ENCODE measurements around the gene IRS2.

Gene IRS2

GRCh38 chr13:109781384-109782065 is 4.9 kb downstream of the IRS2 start:
- DNase-seq (ENCODE audit: low spot score), result no peak

DNA sequence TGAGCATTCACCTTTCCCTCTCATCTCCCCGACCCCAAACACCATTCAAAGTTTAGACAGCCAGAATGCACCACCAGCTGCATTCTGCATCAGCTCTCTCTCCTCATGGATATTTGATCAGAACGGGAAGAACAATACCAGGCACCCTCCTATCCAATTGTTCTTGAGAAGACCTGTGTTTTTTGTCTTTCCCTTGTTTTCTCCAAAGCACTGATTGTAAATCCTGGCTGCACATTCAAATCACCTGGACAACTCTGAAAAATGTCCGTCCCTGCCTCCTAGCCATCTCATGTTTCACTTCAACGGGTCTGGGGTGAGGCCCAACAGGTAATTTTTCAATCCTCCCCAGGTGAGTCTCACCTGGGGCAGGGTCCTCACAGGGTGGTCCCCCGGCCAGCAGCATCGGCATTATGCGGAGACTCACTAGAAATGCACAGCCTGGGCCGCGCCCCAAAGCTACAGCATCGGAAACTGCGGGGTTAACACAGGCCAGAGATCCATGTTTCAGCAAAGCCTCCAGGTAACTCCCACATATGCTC is 5.5 kb downstream of the IRS2 start:
- DNase-seq (ENCODE audit: low spot score), result no peak

DNA sequence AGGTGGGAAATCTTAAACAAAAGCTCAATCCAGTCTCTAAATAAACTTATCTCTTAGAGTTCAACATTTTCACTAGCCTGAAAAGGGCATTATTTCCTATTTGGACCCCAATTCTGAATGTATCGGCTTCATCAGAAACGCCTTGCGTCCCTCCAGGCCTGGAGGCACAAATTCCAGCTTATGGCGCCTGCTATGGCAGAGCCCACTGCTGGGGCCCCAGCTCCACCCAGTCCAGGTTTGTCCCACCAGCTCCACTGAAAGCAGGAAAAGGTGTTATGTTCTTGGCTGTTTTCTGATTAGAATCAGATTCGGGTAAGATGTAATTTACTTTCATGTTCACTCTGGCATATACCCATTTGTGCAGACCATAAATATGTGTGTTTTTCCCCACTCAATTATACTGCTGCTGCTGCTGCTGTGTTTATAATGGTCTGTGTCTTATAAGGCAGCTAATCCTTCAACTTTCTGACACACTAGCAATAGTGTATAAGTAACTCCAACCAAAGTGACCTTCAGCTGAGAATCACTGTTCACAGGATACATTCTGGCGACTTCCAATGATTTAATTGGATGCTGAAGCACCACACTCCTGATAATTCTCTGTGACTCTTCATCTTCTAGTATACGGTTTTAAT is 6.4 kb downstream of the IRS2 start:
- DNase-seq (ENCODE audit: low spot score), result no peak

GRCh38 chr13:109779074-109779473 is 7.3 kb downstream of the IRS2 start:
- no peak for DNase-seq (ENCODE audit: low spot score)

DNA sequence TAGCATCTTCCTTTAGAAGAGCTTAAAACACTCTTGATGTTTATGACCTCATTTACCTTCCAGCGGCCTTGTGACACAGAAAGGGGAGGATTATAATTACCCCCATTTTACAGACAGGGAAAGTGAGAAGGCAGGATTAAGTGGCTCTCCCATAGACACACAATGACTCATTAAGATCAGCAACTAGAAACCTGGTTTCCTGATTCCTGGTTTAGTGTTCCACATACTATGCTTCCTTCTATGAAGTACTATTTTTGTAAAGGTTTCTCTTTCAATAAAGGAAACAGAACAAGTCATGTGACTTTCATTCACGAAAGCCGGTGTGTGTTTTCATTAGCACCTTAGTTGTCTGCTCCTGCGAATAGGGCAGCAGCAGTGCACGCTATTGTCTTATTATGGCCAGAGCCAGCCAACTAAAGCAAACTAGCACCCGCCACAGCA is 8.3 kb downstream of the IRS2 start:
- no peak for DNase-seq (ENCODE audit: low spot score)

- no peak for DNase-seq (ENCODE audit: low spot score)
These were observed 9.8 kb downstream of the IRS2 start for GRCh38 chr13:109776575-109776974.

DNA sequence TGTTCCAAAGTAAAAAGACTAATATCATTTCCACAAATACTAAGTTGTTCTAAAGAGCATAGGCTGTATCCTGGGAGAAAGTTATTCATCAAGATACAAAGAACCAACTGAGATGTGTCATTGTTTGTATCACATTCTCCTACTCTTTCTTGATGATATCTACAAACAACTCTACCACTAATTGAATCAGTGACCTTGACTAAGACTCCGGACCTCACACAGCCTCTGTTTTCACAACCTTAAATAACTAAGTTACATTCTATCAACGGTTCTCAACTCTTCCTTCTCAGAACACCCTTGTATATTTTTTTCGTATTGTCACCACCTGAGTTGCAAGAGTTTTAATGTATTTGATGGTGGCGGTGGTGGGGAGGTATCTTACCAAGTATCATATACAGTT is 12.6 kb downstream of the IRS2 start:
- DNase-seq (ENCODE audit: low spot score), result no peak

DNA sequence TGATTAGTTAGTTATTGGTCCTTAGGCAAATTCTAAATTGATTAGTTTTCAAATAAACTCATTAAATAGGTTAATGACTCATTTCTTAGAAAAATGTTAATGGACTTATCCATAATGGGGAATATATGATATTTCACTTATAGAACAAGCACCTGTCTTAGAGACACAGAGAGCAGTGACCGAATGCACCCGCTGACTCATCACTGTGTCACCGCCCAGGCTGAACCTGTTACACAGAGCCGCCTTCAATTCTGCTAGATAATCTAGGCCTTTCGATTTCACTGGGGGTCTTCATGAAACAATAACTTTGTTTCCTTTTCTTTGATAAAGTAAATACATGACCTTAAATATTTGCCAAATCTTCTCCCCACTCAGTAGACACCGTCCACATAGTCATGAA is 13.1 kb downstream of the IRS2 start:
- no peak for DNase-seq (ENCODE audit: low spot score)

GRCh38 chr13:109771926-109772325 is 14.5 kb downstream of the IRS2 start:
- no peak for DNase-seq (ENCODE audit: low spot score)

GRCh38 chr13:109770436-109770835 is 15.9 kb downstream of the IRS2 start:
- no peak for DNase-seq (ENCODE audit: low spot score)

DNA sequence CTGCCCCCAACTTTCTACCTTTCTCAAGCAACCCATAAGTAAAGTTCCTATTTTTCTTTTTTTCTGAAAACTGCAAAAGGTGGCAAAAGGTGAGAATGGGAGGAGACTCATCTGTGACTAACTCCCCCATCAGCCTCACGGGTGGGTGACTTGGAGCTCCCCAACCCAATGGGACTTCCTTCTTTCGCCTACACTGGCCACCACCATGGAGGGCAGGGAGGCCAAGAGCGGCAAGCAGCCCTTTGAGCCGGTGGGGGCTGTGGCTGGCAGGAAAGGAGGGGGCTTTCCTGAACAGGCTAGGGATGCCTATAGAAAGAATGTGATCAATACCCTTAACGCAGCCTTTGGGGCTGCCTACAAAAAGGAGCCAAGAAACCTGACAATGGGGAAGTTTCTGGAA is 16.5 kb downstream of the IRS2 start:
- DNase-seq (ENCODE audit: low spot score), result no peak

GRCh38 chr13:109769275-109769674 is 17.1 kb downstream of the IRS2 start:
- no peak for DNase-seq (ENCODE audit: low spot score)

GRCh38 chr13:109768616-109769015 is 17.8 kb downstream of the IRS2 start:
- no peak for DNase-seq (ENCODE audit: low spot score)

- DNase-seq (ENCODE audit: low spot score), result no peak
These were observed 18.2 kb downstream of the IRS2 start for GRCh38 chr13:109768176-109768575.

- DNase-seq (ENCODE audit: low spot score), result no peak
These were observed 19.4 kb downstream of the IRS2 start for GRCh38 chr13:109767023-109767422.

DNA sequence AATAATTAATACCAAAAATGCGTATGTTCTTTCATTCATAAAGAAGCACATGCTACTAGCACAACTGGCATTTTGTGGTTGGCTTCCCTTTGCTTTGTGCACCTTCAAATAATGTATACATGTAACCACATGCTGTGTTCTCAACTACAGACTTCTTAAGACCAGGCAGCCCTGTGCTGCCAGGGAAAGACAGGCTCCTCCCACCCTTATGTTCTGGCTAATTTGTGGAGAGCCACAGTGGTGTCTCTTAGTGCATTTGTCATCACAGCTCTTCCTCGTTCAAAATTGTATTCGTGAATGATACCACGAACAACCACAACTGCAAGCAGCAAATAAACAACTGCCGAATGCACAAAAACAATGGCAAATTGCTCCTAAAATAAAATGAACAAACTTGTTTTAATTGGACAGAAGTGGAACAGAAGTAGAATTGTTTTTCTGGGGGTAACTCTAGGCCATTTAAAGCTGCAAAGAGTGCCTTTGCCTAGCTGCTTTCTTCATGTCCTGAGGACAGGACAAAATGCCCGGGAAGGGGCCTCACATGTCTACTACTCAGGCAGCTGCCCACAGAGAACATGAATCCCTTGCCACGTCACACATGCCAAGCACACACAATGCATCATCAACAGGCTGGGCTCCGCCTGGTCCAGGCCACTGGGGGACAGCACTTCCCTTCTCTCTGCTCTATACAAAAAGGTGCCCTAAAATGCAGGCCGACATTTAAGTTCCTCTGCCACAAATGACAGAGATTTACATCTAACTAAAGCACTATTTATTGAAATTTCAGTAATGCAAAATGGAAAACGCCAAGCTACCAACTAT is 21.7 kb downstream of the IRS2 start:
- no peak for DNase-seq (ENCODE audit: low spot score)

DNA sequence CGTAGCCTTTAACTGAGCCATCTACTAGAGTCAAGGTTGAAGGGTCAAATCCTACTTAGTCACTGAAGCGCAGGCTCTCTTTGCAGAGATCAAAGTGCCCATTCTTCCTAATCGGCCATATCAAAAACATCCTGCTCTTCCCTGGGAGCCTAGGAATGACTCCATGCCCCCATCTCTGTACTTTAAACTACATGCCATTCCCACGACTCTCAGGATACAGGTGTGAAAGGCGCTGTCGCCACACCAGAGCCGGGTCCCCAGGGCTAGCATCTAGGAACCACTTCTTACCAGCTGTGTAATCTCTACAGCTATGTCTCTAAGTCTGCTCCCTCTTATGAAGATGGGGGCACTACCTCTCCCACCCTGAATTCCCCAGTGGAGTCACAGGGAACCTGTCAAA is 22.3 kb downstream of the IRS2 start:
- DNase-seq (ENCODE audit: low spot score), result no peak

DNA sequence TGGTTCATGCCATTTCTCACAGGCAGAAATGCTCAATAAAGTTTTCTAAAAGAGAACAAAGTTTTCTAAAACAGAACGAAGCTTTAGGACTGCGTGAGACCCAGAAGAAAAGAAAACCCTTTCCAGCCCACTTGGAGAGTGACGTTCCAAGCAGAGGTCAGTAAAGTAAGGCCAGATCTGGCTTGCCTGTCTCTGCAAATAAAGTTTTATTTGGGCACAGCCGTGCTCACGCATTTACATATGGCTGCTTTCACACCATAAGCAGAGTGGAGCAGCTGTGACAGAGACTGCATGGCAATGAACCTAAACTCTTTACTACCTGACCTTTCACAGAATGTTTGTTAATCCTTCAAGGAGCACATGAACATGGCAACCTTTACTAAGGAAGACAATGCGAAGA is 23.6 kb downstream of the IRS2 start:
- DNase-seq (ENCODE audit: low spot score), result no peak

- DNase-seq (ENCODE audit: low spot score), result no peak
These were observed 24.7 kb downstream of the IRS2 start for GRCh38 chr13:109761695-109762094.

- no peak for DNase-seq (ENCODE audit: low spot score)
These were observed 25.4 kb downstream of the IRS2 start for GRCh38 chr13:109760951-109761350.

- no peak for DNase-seq (ENCODE audit: low spot score)
These were observed 26.0 kb downstream of the IRS2 start for GRCh38 chr13:109760402-109760801.

- no peak for DNase-seq (ENCODE audit: low spot score)
These were observed 26.8 kb downstream of the IRS2 start for GRCh38 chr13:109759609-109760008.

DNA sequence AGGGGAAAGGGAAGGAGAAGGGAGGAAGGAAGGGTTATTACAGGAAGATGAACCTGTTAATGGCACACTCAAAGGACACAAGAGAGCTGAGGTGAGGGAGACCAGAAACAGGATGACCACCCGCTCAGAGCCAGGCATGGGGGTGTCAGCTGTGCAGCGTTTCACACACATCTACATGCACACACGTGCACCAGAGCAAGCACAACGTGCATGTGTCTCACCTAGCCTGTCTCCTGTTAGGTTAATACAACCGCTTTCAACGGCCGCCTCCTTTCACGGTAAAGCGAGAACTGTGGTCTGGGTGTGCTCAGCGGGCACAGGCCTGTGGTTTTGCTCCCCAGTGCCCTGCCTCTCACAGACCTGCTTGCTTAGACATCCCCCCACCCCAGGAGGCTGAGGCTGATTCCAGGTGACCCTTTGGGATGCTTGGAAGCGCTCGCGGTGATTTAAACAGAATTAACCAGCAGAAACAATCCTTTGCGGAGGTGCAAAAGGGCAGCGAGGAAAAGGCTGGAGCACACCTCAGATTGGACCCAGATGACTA is 27.4 kb downstream of the IRS2 start:
- DNase-seq (ENCODE audit: low spot score), result no peak
